ENCODE measurements around the gene MPZL3.

MPZL3 gene

DNA sequence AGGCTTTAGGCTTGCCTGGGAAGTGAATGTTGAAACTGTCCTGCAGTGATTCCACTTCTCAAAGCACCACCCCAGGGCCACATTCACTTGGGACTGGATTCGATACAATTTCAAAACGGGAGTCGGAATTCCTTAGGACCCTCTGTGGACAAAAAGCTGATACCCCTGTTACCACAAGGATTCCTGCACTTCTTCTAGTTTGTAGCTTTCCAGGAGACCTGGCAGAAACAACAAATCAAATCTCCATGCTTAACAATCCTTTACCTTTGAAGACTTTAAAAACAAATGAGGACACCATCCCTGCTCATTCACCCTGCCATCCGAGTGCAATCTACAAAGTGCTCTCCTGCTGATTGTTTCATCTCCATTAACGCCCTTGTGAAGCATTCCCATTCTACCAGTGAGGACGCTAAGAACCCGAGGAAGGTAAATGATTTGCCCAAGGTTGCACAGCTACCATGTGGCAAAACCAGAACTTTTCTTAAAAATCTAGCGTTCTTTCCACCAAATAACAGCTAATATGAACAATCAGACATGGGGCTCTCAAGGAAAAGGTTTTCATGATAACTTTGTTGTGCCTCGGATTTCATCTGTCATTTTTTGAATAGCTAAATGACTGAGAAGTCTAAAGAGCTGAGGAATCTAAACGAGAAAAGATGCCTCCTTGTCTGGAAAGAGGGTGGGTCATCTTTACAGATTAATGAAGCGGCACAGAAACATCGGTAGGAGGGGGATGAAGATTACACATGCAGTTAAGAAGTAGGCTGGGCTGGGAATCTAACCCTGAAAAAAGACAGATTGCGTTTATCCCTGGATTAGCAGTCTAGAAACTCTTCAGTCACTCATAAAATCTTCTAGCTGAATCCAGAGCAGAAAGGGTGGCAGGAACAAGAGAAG, 12.7 kb upstream of the MPZL3 start:
- no peak for DNase-seq (ENCODE audit: low read depth)

DNA sequence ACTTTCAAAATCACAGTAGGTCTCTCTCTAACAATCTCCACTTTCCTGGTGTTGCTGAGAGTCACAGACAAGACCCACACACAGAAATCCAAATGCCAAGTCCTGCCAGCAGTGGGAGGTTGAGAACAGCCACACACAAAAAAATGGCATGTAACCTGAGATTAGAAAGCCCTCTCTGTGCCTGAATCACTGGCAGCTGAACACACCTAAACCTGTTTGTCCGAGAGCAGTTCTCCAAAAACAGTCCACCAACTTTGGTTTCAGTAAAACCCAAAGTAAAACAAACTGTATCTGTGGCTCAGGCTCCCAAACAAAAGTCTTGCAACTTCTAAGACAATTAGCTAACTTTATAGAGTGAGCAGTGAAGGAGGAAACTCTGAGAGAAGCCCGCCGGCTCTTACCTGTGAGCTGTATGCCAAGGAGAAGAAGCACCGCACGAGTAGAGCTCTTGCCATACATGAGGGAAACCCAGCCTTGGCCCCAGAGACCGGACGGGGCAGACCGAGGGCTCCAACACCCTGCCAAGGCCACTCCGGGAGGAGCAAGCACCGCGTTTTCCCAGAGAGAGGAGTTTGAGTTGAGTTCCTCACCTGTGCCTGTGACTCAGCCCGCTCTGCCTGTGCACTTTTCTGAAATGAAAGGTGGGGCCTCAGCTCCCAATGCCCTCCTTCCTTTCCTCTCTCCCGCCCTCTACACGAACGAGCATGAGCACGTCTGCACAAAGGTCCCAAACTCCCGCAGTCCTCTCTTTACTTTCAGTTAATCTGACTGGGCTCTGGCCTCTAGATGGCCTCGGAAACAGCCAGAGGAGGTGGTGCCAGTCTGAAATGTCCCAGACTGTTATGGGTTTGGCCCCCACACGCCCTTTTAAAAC, 11.8 kb upstream of the MPZL3 start, which contains the start of gene MPZL2:
Gene MPZL2, minus strand, starts transcription at position 603 of the 874 bp plus-strand sequence. Its CDS starts 144 bp downstream, at position 459.
- DNase-seq (ENCODE audit: low read depth): no peak

DNA sequence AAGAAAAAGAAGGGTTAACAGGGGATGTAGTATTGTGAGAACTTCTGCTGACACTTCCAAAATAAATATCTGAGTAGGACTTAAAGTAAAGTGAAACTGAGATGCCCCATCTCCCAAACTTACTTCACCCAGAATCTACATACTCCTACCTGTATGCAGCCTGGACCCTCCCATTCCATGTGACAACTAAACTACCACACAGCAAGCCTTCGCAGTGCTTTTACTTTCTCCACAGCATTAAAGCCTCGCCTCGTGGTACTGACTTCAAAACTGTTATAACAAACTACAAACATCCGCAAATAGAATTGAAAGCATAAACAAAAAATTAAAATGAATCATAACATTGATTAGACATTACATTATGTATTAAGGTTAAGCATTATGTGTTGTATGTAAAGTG, 10.9 kb upstream of the MPZL3 start:
- no peak for DNase-seq (ENCODE audit: low read depth)

DNA sequence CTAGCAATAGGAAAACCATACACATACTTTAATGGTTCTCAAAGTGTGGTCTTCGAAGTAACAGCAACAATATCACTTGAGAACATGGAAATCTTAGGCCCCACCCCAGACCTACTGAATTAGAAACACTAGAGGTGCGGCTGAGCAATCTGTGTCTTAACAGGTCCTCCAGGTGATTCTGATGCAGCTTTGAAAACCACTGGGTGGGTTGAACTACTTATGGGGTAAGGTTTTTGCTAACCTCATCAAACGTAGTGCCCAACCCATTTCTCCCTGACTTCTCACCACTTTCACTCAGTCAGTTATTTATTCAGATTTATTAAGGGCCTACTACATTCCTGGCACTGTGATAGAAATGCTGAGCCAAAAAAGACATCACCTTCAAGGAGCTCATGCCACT, 8.2 kb upstream of the MPZL3 start:
- DNase-seq (ENCODE audit: low read depth): no peak

DNA sequence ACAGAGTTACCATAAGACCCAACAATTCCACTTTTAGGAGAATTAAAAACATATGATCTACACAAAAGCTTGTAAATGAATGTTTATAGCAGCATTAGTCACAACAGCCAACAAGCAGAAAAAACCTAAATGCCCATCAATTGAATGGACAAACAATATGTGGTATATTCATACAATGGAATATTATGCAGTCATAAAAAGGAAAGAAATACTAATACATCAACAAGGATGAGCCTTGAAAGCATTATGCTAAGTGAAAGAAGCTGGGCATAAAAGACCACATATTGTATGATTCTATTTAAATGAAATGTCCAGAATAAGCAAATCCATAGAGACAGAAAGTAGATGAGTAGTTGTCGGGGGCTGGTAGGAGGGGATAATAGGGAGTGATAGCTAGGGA, 7.0 kb upstream of the MPZL3 start:
- DNase-seq (ENCODE audit: low read depth): no peak

DNA sequence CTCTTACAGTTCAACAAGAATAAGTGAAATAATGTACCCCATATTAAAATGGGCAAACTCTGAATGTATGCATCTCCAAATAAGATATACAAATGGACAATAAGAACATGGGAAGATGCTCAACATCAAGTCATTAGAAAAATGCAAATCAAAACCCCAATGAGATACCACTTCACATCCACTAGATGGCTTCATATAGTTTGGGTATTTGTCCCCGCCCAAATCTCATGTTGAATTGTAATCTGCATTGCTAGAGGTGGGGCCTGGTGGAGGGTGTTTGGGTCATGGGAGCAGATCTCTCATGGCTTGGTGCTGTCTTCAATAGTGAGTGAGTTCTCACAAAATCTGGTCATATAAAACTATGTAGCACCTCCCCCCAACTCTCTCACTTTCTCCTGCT, 6.2 kb upstream of the MPZL3 start:
- no peak for DNase-seq (ENCODE audit: low read depth)

DNA sequence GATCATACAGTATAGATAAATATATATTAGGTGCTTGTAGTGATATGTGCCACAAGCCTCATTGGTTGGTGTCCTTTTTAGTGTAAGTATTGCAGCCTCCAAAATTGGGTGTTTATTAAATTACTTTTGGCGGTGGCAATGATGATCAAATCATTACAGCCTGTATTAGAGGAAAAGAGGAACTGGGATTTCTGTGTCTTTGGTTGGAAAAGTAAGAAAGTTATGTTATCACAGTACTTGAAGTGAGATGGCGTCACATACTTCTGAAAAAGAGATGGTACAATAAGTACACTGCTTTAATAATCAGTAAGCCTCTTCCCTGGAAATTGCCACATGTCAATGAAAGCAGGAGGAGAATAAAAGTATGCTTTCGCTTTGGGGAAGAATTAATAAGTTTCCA, 523 bp upstream of the MPZL3 start:
- DNase-seq (ENCODE audit: low read depth): no peak

DNA sequence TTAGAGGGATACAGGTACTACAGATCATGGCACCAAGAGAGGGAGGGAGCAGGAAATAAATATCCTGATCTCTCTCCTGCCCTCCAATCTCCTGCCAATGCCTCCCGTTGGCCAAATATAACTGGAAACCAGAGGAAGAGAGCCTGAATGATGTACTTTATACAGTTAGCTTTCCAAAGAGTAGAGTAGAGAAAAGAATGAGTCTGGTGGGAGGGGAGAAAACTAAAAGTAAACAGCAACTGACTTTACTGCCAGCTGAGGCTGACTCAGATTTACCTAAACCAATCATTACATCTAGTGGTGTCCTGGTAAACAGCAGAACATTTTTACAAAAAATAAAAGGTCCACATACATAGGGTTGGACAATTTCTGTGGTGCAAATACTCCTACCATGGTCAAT, 5.1 kb downstream of the MPZL3 start:
- DNase-seq (ENCODE audit: low read depth): no peak

DNA sequence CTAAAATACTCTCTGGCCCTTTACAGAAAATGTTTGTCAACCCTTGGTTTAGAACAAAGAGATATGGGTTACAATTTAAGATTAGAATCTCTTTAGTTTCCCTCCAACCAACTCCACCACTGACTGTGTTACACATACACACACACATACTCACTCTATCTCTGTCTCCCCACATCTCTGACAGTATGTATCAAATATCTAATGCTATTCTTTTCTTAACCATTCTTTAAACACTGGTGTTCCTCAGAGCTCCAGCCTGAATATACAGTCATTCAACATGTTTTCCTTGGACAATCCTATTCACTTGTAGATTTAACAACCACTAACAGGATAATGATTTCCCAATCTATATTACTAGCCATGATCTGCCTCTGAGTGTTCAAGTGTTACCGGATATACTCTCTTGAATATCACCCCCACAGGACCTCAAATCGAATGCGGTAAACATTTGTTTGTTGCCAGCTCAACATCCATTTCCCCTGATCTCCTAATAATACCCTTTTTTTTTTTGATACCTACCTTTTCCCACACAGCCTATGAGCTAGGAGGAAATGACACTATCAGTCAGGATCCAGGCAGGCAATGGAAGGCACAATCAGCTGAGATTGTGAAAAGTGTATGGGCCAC, 6.1 kb downstream of the MPZL3 start:
- no peak for DNase-seq (ENCODE audit: low read depth)

DNA sequence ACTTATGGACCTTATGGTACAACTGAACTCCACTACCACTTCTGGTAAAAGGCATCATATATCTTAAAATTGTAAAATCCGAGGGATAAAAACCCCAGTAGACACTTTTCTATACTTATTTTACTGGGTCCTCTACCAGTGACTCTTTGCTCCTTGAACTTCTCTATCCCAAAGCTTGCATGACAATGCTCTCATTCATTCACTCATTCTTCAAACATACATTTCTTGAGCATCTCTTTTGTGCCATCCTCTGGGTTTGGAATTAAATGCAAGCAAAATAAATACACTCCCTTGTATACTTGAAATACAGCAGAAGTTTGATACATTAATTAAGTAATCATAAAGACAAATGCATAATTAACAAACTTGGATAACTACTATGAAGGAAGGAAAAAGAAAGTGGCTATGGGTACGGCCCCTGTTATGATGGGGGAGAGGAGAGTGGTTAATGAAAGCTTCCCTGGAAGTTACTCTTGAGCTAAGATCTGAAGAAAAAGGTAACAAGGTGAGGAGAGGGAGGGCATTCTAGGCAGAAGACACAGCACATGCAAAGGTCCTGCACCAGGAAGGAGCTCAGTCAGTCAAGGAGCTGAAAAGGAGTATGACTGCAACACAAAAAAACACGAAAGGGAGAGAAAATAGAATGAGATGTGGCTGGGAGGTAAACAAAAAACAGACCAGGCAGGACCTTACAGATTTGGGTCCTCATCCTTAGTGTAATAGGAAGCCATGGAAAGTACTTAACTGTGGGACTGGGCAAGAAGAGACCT, 8.0 kb downstream of the MPZL3 start:
- no peak for DNase-seq (ENCODE audit: low read depth)

DNA sequence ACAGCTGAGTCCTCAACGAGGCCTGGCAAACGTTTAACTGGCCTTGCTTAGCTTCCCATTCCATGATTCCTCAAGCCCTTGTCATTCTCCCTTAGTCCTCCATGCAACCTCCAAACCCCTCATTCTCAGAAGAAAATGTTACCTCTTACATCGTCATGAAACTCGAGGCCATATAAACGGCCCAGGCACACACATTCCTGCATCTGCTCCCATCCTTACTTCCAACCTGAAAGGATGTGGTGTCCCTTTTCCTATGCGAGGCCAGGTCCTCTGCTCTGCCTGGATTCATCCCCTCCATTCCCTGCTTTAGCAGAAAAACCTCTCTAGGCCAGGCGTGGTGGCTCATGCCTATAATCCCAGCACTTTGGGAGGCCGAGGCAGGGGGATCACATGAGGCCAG, 9.0 kb downstream of the MPZL3 start:
- DNase-seq (ENCODE audit: low read depth): no peak

DNA sequence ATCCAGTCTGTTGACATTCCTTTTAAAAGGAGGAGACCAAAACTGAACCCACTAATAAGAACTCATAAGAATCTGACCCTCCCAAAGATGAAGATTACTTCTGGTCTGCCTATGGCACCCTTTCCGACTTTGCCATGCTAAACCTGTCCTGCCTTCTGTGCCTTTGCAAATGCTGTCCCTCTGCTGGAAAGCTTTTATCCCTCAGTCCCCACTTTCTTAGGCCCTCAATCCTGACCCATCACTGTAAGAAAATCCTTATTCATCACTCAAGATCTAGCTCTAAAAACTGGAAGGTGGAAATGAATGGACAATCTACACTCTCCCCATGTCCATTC, 10.4 kb downstream of the MPZL3 start:
- DNase-seq (ENCODE audit: low read depth): no peak

DNA sequence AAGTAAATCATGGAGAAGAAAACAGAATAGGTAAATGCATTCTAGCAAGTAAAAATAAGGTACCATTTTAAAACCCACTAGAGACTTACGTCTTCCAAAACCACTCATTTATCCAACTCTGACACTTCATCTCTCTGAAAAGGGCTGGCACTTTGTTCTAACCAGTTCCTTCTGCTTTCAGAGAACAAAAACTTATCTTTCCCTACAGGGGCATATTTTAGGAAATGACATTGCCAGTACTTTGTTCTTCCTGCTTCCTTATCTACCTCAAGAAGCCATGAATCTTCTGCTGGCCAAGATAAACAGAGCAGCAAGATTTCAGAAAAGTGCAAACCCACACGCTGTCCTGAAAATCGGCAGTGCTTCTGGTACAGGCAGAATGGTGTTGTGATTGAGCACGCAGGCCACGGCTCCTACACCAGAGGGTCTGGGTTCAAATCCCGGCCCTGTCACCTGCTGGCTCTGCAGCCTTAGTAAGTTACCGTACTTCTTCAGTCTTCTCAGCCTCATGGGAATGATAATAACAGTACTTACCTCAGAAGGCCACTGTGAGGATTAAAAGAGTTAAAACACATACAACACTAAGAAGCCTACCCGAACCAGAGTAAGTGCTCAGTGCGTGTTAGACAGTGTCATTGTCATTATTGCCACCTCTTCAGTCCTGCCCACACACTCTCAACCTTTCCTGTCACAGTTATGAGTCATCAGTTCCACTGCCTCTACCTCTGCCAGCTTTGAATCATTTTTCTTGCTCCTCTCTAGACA, 11.0 kb downstream of the MPZL3 start:
- no peak for DNase-seq (ENCODE audit: low read depth)

DNA sequence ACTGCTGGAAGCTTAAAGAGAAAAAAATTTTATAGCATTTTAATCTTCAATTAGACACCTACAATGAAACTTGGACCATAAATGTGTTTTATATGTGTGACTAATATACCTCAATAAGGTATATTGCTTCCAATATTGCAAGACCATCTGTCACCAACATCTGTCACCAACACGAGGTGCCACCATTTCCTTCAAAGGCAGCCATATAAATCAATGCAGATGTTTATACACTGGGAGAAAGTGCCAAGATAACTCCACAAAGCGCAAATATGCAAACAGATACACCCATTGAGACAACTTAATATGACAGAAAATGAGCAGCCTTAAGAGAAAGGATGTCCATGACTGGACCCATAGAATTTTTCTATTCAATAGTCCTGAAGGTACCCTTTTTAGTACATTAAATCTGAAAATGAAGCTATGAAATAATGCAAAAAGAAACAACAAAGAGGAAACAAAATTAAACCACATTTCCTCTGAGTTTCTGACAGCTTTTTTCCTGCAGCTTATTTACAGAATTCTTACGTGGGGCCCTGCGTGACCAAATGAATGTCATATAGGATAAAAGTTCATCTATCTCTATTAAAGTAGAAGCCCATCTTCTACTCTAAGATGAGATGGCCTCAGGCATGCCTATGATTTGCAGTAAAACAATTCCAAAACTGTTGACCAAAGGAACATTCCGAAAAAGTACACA, 12.5 kb downstream of the MPZL3 start:
- DNase-seq (ENCODE audit: low read depth): no peak

DNA sequence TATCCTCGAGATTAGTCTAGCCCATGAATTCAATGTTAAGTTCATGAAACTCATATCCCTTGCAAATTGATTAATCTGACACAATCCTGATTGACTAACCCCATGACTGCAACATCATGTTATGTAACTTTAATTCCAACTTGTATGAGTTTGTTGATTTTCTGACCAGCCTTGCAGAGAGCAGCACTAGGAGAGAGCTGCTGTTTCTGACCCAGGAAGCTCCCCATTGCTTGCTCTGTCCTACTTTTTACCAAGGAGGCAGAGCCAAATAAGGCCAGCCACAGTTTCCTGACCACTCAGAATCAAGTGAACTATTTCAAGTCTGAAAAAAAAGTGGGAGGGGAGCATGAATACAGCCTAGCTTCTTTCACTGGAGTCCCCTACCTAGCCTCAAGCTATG, 13.2 kb downstream of the MPZL3 start:
- DNase-seq (ENCODE audit: low read depth): no peak

DNA sequence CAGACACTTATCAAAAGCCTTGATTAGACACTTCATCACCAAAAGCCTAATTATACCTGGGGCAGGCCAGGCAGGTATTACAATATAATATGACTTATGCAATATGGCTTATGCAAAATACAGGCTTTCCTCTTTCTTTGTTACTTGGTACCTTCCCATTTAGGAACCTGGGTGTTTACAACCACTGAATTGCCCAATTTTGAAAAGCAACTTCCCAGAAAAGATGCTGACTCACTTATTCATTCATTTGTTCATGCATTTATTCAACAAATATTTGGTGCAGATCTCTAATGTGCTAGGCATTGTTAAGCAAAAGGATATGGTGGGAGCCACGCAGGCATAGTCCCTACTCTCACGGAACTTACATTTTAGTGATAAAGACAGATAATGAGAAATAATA, 13.7 kb downstream of the MPZL3 start:
- no peak for DNase-seq (ENCODE audit: low read depth)

DNA sequence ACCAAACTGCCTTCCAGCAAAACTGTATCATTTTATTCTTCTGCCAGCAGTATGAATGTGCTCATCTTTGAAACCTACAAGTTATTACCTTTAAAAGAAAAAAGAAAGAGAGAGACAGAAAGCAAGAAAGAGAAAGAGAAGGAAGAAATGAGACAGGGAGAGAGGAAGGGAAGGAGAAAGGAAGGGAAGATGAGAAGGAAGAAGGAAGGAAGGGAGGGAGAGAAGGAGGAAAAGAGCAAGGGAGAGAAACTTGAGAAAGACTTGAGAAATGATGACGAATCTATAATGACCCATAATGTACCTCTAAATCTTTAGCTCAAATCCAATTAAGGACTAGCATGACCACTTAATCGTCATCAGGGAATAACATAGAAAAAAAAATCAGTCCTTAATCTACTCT, 16.0 kb downstream of the MPZL3 start:
- DNase-seq (ENCODE audit: low read depth): no peak

DNA sequence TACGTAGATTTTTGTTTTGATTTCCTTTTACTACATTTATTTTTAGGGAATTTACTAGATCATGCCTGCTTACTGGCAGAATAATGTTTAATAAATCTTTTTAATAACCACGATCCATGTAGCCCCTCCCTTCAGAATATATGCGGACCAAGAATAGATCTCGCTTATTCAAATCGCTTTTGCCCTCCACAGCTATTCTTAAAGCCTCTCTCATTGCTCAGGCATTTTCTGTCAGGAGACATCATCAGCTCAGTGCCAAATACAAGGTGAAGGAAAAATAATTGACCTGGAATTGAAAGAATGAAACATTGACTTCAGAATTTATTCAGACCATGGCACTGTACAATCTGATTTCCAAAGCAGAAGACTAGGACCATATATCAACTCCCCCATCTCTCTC, 17.3 kb downstream of the MPZL3 start:
- DNase-seq (ENCODE audit: low read depth): no peak

DNA sequence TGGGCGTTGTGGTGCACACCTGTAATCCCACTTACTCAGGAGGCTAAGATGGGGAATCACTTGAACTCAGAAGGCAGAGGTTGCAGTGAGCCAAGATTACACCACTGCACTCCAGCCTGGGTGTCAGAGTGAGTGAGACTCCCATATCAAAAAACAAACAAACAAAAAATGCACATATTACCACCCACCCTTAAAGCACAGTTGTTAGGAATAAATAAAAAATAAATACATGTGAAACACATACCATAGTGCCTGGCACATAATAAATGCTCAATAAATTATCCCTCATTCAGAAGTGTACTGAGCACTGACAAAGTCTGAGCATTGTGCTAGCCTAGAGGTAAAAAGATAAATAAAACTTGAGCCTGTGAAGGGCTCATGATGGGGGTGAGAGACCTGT, 18.3 kb downstream of the MPZL3 start:
- no peak for DNase-seq (ENCODE audit: low read depth)

DNA sequence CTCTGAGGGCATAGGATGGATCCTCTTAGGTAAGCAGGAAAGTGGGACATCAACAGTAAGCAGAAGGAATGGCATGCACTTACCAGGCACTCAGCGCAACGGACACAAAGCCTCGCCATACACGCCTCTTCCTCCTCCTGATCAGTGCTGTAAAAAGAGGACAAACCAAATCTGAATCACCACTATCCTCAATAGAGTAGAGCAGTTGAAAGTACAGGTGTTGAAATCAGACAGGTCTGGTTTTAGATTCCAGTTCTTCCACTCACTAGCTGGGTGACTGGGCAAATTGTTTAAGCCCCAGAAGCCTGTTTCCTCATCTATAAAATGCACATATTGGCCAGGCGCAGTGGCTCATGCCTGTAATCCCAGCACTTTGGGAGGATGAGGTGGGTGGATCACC, 18.8 kb downstream of the MPZL3 start:
- DNase-seq (ENCODE audit: low read depth): no peak

DNA sequence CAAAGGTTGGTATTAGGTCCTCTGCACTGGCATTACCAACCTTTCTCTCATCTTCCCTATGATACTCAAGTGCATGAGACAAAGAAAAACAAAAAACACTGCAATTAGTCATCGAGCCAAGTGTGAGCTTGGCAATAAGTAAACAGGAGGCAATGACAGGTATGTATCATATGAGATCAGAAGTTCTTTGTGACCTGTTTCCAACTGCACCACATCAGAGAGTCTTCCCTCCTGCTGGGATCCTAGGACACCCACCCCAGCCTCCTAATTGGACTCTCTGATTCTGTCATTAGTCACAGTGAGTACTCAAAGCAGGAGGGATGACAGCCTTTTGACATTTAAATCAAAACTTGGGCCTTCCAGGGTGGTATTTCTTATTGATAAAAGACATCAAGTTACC, 19.5 kb downstream of the MPZL3 start:
- no peak for DNase-seq (ENCODE audit: low read depth)
